Coronary artery (tissue), 2 donors: ENCODE data around the gene TREML4.
A peak's percentile ranks its signal among the peaks of the same experiment; 100 is the strongest.
"Not testable (repeated sequence)": the region's sequence is repeated elsewhere in the genome, so short reads cannot be mapped to it uniquely, and the experiment has no call there.

Experiments
- DNase-seq: peaks from one replicate; pipeline ENCODE4 v3.0.0-alpha.2; 2017; ENCODE audit warnings: low spot score
- H3K27ac ChIP-seq, 2 donors: fragments of 200-600 bp; sonication (generic); one replicate each; pipeline ENCODE4 v1.5.1; 2016 to 2019
- H3K4me3 ChIP-seq: fragments of 200-600 bp; sonication (generic); 2 replicates; pipeline ENCODE4 v1.5.1; 2016; ENCODE audit warnings: mild to moderate bottlenecking, moderate library complexity
- TF ChIP-seq, protein P1 (sequence below): fragments of 200-600 bp; sonication (generic); IDR thresholded peaks from one replicate; pipeline ENCODE4 v1.5.1; 2019; ENCODE audit warnings: antibody characterized with exemption

TREML4 gene

DNA sequence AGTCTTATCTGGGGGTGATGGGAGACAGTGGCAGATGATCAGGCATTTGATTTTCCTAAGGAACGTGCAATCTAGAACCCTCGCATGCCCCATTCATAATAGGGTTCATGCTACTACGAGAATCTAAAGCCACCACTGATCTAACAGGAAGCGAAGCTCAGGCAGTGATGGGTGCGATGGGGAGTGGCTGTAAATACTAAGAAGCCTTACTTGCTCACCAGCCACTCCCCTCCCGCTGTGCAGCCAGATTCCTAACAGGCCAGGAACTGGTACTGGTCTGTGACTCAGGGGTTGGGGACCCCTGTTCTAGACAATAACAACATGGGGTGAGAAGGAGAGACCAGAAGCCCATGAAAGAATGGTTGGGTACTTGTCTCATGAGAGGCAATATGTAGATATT lies 4.5 kb downstream of the TREML4 start:
- Histone ChIP-seq H3K4me3 (no peak overlapping the region), H3K27ac (no peak overlapping the region)
- TF ChIP-seq, protein P1, sequence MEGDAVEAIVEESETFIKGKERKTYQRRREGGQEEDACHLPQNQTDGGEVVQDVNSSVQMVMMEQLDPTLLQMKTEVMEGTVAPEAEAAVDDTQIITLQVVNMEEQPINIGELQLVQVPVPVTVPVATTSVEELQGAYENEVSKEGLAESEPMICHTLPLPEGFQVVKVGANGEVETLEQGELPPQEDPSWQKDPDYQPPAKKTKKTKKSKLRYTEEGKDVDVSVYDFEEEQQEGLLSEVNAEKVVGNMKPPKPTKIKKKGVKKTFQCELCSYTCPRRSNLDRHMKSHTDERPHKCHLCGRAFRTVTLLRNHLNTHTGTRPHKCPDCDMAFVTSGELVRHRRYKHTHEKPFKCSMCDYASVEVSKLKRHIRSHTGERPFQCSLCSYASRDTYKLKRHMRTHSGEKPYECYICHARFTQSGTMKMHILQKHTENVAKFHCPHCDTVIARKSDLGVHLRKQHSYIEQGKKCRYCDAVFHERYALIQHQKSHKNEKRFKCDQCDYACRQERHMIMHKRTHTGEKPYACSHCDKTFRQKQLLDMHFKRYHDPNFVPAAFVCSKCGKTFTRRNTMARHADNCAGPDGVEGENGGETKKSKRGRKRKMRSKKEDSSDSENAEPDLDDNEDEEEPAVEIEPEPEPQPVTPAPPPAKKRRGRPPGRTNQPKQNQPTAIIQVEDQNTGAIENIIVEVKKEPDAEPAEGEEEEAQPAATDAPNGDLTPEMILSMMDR, result no peak
- DNase-seq, result peak; percentile 21

DNA sequence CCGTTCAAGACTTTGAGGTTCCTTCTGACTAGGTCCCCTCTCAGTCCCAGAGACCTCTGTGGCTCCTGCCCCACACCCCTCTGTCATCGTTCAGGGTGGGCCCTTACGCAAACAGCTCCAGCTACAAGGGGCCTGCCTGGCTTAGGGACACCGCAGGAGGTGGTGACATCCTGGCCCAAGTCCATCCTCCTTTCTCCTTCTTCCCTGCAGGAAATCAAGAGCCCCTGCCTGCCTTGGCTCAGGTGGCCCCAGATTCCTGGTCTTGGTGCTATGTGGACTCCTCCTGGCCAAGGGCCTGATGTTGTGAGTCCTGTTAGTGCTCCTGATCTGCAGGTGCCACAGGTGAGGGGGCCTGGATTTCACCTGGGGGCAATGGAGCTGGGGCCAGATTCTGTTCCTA lies 8.1 kb downstream of the TREML4 start:
- DNase-seq, result peak; percentile 66
- TF ChIP-seq, protein P1, result no peak
- Histone ChIP-seq H3K4me3 (no peak overlapping the region), H3K27ac (no peak overlapping the region)

DNA sequence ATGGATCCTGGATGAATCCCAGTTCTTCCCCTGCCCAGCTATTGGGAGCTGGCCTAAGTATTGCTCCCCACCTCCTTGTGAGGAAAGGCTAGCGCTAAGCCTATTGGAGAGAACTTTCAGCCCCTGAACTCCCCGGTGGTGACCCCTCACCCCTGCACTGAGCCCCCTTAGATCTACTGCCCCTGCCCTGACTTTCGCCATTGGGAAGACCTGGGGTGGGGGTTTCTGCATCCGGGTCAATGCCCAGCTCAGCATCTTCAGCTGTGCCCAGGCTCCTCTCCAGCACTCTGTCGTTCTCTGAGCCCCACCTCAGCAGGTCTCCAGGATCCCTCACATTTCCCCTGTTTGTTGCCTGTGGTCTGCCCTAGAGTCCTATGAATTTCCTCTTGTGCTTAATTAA lies 9.0 kb downstream of the TREML4 start:
- Histone ChIP-seq H3K4me3 (no peak overlapping the region), H3K27ac (no peak overlapping the region)
- TF ChIP-seq, protein P1, result no peak
- DNase-seq, result peak; percentile 50

DNA sequence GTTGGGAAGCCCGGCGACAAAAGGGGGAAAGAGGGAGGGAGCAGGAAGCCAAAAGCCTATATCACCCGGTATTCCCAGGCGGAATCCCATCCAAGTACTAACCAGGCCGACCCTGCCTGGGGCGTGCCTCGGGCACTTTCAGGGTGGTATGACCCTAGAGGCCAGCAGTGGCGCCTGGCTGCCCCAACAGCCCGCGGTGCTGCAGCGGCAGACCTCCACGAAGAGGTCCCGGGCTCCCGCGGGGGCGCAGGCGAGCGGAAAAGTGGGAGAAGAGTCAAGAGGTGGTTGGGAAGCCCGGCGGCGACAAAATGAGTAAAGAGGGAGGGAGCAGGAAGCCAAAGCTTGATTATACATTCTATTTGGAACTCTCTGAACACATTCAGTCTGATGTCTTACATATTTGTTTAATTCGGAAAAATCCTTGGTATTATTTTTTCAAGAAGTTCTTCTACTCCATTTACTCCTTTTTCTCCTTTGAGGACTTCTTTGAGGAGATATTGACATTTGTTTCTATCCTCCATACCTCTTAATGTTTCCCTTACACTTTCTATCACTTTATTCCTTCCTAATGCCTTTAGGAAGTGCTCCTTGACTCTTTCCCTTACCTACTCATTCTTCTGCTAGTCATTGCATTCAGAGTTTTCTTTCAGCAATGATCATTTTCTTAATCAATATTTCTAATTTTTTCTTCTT lies 11.5 kb downstream of the TREML4 start:
- H3K27ac ChIP-seq, result no peak overlapping the region
- H3K4me3 ChIP-seq, result no peak overlapping the region
- DNase-seq, result peak; percentile 62
- TF ChIP-seq, protein P1, result no peak

DNA sequence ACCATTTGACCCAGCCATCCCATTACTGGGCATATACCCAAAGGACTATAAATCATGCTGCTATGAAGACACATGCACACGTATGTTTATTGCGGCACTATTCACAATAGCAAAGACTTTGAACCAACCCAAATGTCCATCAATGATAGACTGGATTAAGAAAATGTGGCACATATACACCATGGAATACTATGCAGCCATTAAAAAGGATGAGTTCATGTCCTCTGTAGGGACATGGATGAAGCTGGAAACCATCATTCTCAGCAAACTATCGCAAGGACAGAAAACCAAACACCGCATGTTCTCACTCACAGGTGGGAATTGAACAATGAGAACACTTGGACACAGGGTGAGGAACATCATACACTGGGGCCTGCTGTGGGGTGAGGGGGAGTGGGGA lies 18.4 kb downstream of the TREML4 start:
- not testable (repeated sequence) for H3K27ac ChIP-seq, DNase-seq, H3K4me3 ChIP-seq

DNA sequence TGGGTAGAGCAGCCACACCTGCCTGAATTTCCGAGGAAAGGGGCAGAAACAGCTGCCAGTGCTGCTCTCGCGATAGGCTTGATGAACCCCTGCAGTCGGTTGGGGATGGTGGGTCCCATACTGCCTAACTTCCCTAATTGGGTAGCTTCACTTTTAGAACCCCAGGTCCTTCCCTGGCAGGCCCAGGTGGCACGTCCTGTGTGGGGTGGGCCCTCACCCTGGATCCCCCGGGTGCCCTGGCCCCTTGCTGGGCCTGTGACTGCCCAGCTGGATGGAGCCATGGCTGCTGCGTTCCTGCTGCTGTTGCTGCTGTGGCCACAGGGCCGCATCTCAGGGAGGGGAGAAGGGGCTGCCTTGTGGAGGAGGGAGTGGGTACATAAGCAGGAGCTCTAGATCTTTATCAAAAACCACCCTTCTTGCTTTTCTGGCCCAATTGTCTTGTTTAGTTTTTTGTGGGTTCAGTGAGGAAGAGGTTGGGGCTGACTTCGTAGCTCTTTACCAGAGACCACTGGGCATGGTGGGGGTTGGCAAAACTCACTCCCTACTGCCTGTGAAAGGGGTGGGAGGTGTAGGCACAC lies 19.2 kb downstream of the TREML4 start:
- no peak overlapping the region for H3K4me3 ChIP-seq
- TF ChIP-seq, protein P1, result no peak

DNA sequence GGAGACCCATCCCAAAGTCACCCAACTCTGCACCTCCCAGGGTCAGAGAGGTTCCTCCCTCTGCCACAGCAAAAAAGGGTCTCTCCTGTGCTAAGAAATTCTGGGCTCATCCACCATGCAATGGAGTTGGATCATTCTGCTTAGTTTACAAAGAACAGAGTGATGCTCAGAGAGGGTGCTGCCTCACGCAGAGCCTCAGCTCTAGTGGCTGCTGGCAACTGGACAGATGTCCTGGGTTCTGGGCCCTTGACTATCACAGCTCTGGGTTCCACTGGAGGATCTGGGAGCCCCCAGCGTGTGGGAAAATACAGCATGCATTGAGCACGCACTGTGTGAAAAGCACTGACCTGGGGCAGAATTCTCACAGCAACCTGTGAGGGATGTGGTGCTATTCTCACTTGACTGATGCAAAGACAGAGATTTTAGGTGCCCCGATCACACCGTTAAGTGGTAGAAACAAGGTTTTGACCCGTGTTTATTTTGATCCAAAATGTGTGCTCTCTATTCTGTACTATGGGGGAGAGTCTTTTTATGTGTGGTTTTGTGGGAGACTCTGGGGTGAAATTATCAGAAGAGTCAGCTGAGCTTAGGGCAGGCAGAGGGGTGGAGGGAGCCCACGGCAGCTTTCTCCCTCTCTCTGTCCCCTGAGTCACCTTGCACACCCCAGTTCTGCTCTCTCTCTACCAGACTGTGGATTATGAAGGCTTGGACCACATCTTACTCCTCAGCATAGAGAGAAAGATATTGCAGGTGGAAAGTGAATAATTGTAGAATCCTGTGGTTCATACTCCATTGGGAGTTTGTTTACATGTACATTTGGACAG lies 19.9 kb downstream of the TREML4 start:
- TF ChIP-seq, protein P1, result no peak
- DNase-seq, result peak; percentile 43
- Histone ChIP-seq H3K27ac (no peak overlapping the region), H3K4me3 (no peak overlapping the region)

More for the DNA sequence above, 19.2 kb downstream of the TREML4 start:
- DNase-seq, result peak; percentile 68
- no peak overlapping the region for H3K27ac ChIP-seq
